ENCODE results near the gene MPDU1. TPM values are rescaled to one million over a fixed set of nuclear protein-coding genes. Genes with fewer than 3 reads are reported as not detected.
A peak's percentile ranks its signal among the peaks of the same experiment; 100 is the strongest.
"Not testable (repeated sequence)": the region's sequence is repeated elsewhere in the genome, so short reads cannot be mapped to it uniquely, and the experiment has no call there.

The MPDU1 gene
- total RNA-seq, 1 experiment from 2014 or later = 149 TPM

DNA sequence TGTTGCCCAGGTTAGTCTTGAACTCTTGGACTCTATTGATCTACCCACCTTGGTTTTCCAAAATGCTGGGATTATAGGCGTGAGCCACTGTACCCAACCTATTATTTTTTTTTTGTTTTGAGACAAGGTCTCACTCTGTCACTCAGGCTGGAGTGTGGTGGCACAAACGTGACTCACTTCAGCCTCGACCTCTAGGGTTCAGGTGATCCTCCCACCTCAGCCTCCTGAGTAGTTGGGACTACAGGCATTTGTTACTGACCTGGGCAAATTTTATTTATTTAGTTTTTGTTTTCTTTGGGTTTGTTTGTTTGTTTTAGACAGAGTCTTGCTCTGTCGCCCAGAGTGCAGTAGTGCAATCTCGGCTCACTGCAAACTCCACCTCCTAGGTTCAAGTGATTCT, 40.0 kb downstream of the MPDU1 start:
- POLR2A ChIA-PET (ENCODE audit: low non-redundant PET) = no interaction called here
- H3K27me3 ChIP-seq (replicated peaks; ENCODE audit: insufficient read depth, low read depth, low read length, poor library complexity) = no peaks in the 10 kb centered on the region
- H3K9me3 ChIP-seq (ENCODE audit: low read depth, low read length, poor library complexity, severe bottlenecking) = no peaks in the 10 kb centered on the region
- H3K36me3 ChIP-seq (ENCODE audit: insufficient read depth, low read length, poor library complexity, severe bottlenecking) = no peaks in the 10 kb centered on the region
- no TSS peak for BruUV-seq (replicated peaks)
- no peak for DNase-seq (ENCODE audit: low spot score)
- no peak overlapping the region for H3K4me3 ChIP-seq (ENCODE audit: low read depth, low read length, poor library complexity, severe bottlenecking)
- intact Hi-C loops (cut with micrococcal nuclease; ENCODE audit: unreplicated experiment) = no loop called here
- H3K27ac ChIP-seq (ENCODE audit: low read depth, low read length, poor library complexity, severe bottlenecking) = no peak overlapping the region
- no peak for TF ChIP-seq CTCF (conservative IDR thresholded peaks at IDR 0.05; ENCODE audit: low read depth, low read length)
- TF ChIP-seq EZH2 (IDR thresholded peaks at IDR 0.05; ENCODE audit: borderline replicate concordance, low read depth, low read length, poor library complexity, severe bottlenecking) = no peak
- no peaks in the 10 kb centered on the region for H3K4me1 ChIP-seq (ENCODE audit: insufficient read depth, low read length, poor library complexity, severe bottlenecking)
- CTCF ChIA-PET = no interaction called here

DNA sequence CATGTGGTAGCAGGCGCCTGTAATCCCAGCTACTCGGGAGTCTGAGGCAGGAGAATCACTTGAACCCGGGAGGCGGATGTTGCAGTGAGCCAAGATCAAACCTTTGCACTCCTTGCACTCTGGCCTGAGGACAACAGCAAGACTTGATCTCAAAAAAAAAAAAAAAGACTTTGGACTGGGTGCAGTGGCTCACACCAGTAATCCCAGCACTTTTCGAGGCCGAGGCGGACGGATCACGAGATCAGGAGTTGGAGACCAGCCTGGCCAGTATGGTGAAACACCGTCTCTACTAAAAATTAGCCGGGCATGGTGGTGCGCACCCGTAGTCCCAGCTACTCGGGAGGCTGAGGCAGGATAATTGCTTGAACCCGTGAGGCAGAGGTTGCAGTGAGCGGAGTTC, 42.1 kb downstream of the MPDU1 start:
- H3K27me3 ChIP-seq (replicated peaks; ENCODE audit: insufficient read depth, low read depth, low read length, poor library complexity); CTCF ChIA-PET; H3K9me3 ChIP-seq (ENCODE audit: low read depth, low read length, poor library complexity, severe bottlenecking); H3K4me1 ChIP-seq (ENCODE audit: insufficient read depth, low read length, poor library complexity, severe bottlenecking); H3K27ac ChIP-seq (ENCODE audit: low read depth, low read length, poor library complexity, severe bottlenecking); H3K36me3 ChIP-seq (ENCODE audit: insufficient read depth, low read length, poor library complexity, severe bottlenecking); DNase-seq (ENCODE audit: low spot score); BruUV-seq (replicated peaks); H3K4me3 ChIP-seq (ENCODE audit: low read depth, low read length, poor library complexity, severe bottlenecking): not testable (repeated sequence)
- intact Hi-C loops (cut with micrococcal nuclease; ENCODE audit: unreplicated experiment) = loop anchor here (5.0 kb wide), 1 partner anchor 62 kb away; the partner anchor contains the start of genes TP53 and WRAP53
- POLR2A ChIA-PET (ENCODE audit: low non-redundant PET) = interaction anchor here (0.6 kb wide), 1 partner anchor 221 kb away, joined by 4 read pairs; no protein-coding TSS in a partner anchor

GRCh38 chr17:7626307-7626706, 42.7 kb downstream of the MPDU1 start:
- no peaks in the 10 kb centered on the region for H3K27me3 ChIP-seq (replicated peaks; ENCODE audit: insufficient read depth, low read depth, low read length, poor library complexity)
- no peaks in the 10 kb centered on the region for H3K4me1 ChIP-seq (ENCODE audit: insufficient read depth, low read length, poor library complexity, severe bottlenecking)
- CTCF ChIA-PET = no interaction called here
- BruUV-seq (replicated peaks) = TSS peak; percentile 93
- TF ChIP-seq CTCF (conservative IDR thresholded peaks at IDR 0.05; ENCODE audit: low read depth, low read length) (no peak), EZH2 (IDR thresholded peaks at IDR 0.05; ENCODE audit: borderline replicate concordance, low read depth, low read length, poor library complexity, severe bottlenecking) (no peak)
- intact Hi-C loops (cut with micrococcal nuclease; ENCODE audit: unreplicated experiment) = loop anchor here (5.0 kb wide), 1 partner anchor 61 kb away; the partner anchor contains the start of genes TP53 and WRAP53
- no peaks in the 10 kb centered on the region for H3K9me3 ChIP-seq (ENCODE audit: low read depth, low read length, poor library complexity, severe bottlenecking)
- peak overlapping the region; percentile 94 for H3K4me3 ChIP-seq (ENCODE audit: low read depth, low read length, poor library complexity, severe bottlenecking)
- DNase-seq (ENCODE audit: low spot score) = no peak
- POLR2A ChIA-PET (ENCODE audit: low non-redundant PET) = interaction anchor here (0.6 kb wide), 1 partner anchor 222 kb away, joined by 4 read pairs; no protein-coding TSS in a partner anchor
- H3K36me3 ChIP-seq (ENCODE audit: insufficient read depth, low read length, poor library complexity, severe bottlenecking) = no peaks in the 10 kb centered on the region
- H3K27ac ChIP-seq (ENCODE audit: low read depth, low read length, poor library complexity, severe bottlenecking) = peak overlapping the region; percentile 95

DNA sequence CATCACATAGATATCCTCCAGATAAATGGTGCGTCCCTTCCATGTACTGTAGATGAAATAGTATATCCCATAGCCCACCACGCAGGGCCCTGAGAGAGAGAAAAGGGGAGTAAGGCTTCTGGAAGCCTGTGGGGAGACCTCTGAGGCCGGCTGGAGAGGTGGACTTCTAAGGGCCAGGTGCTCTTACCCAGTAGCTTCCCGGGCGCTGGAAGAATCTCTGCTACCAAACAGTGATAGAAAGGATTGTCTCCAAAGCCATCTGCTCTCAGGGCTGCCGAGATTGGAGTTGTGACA, 43.3 kb downstream of the MPDU1 start:
- Histone ChIP-seq H3K27ac (ENCODE audit: low read depth, low read length, poor library complexity, severe bottlenecking) (peak overlapping the region; percentile 95), H3K9me3 (ENCODE audit: low read depth, low read length, poor library complexity, severe bottlenecking) (no peaks in the 10 kb centered on the region), H3K4me1 (ENCODE audit: insufficient read depth, low read length, poor library complexity, severe bottlenecking) (no peaks in the 10 kb centered on the region), H3K4me3 (ENCODE audit: low read depth, low read length, poor library complexity, severe bottlenecking) (peak overlapping the region; percentile 94), H3K36me3 (ENCODE audit: insufficient read depth, low read length, poor library complexity, severe bottlenecking) (no peaks in the 10 kb centered on the region), H3K27me3 (replicated peaks; ENCODE audit: insufficient read depth, low read depth, low read length, poor library complexity) (no peaks in the 10 kb centered on the region)
- BruUV-seq (replicated peaks) = no TSS peak
- DNase-seq (ENCODE audit: low spot score) = no peak
- intact Hi-C loops (cut with micrococcal nuclease; ENCODE audit: unreplicated experiment) = loop anchor here (5.0 kb wide), 1 partner anchor 60 kb away; the partner anchor contains the start of genes TP53 and WRAP53
- ChIA-PET CTCF (no interaction called here), POLR2A (ENCODE audit: low non-redundant PET) (interaction anchor here (0.7 kb wide), 1 partner anchor 297 kb away, joined by 3 read pairs; no protein-coding TSS in a partner anchor)
- TF ChIP-seq EZH2 (IDR thresholded peaks at IDR 0.05; ENCODE audit: borderline replicate concordance, low read depth, low read length, poor library complexity, severe bottlenecking) (no peak), CTCF (conservative IDR thresholded peaks at IDR 0.05; ENCODE audit: low read depth, low read length) (no peak)
